Endothelial cell of umbilical vein (primary cell): ENCODE data around the gene VMP1. TPM values are rescaled to one million over a fixed set of nuclear protein-coding genes. Genes with fewer than 3 reads are reported as not detected.

ENCODE experiments used
- BruUV-seq: library from RNA; stranded (reverse); fragments of 400-500 nt; replicated peaks from 2 replicates; lab custom pipeline; 2021; lab: Mats Ljungman, UMichigan
- CTCF ChIA-PET: fragments of 300-600, 350-600 bp; sonication (Branson Sonifier 250); formaldehyde crosslinking; loops from one replicate; lab custom pipeline; 2021; ENCODE audit warnings: antibody characterized with exemption, inconsistent platforms; lab: Charles Lee
- POLR2A ChIA-PET: fragments of 300-600, 350-600 bp; sonication (Branson Sonifier 250); formaldehyde crosslinking; loops from one replicate; lab custom pipeline; 2021; ENCODE audit warnings: antibody characterized with exemption, inconsistent platforms; lab: Charles Lee
- DNase-seq: peaks from one replicate; pipeline ENCODE4 v3.0.0-alpha.2; 2011; ENCODE audit warnings: low read depth, low spot score
- FAIRE-seq: peaks from 2 replicates; lab custom pipeline; 2011; peaks lifted over from hg19 to GRCh38; lab: Jason Lieb, UNC
- H2AFZ ChIP-seq: 2 replicates; pipeline ENCODE4 v1.6.0; 2012; ENCODE audit warnings: low read depth, low read length, control low read depth, inconsistent platforms
- H3K27ac ChIP-seq: 2 replicates; pipeline ENCODE4 v1.5.1; 2011; ENCODE audit warnings: low read depth, mild to moderate bottlenecking, control low read depth, low read length, moderate library complexity; ENCODE audit not compliant: insufficient read depth
- H3K27me3 ChIP-seq, 2 experiments: 2 replicates each; pipeline versions ENCODE4 v1.6.0 to v1.6.1; 2011; ENCODE audit warnings: low read length in 2 of 2, mixed read lengths in 1 of 2; ENCODE audit not compliant: control insufficient read depth in 2 of 2, insufficient read depth in 2 of 2
- H3K36me3 ChIP-seq, 2 experiments: 2 replicates in 1 of 2; 3 replicates in 1 of 2; pipeline ENCODE4 v1.5.1; 2011; ENCODE audit warnings: low read length in 2 of 2, mild to moderate bottlenecking in 1 of 2, moderate library complexity in 1 of 2; ENCODE audit not compliant: control insufficient read depth in 2 of 2, insufficient read depth in 2 of 2; ENCODE audit errors: extremely low read depth in 1 of 2
- H3K4me1 ChIP-seq: 3 replicates; pipeline ENCODE4 v1.5.1; 2011; ENCODE audit warnings: mild to moderate bottlenecking, low read length; ENCODE audit not compliant: control insufficient read depth, insufficient read depth; ENCODE audit errors: extremely low read depth
- H3K4me2 ChIP-seq: 2 replicates; pipeline ENCODE4 v1.6.1; 2011; ENCODE audit warnings: low read length, control low read depth, mixed read lengths; ENCODE audit not compliant: insufficient read depth
- H3K4me3 ChIP-seq, 3 experiments: fragments of 200-600 bp in 1 of 3; sonication (generic), shearing (Covaris generic) in 1 of 3; replicated peaks in 1 of 3; 2 replicates each; pipeline ENCODE4 v1.5.1; 2011 to 2016; ENCODE audit warnings: control low read depth in 3 of 3, low read length in 3 of 3, mild to moderate bottlenecking in 2 of 3, inconsistent platforms in 1 of 3, low read depth in 1 of 3, moderate library complexity in 1 of 3; ENCODE audit not compliant: insufficient read depth in 1 of 3
- H3K79me2 ChIP-seq: 2 replicates; pipeline ENCODE4 v1.6.0; 2012; ENCODE audit warnings: low read length, inconsistent platforms; ENCODE audit not compliant: control insufficient read depth, insufficient read depth
- H3K9ac ChIP-seq: replicated peaks from 2 replicates; pipeline ENCODE3; 2011; ENCODE audit warnings: low read length, control low read depth; ENCODE audit not compliant: insufficient read depth; ENCODE audit errors: extremely low read depth
- H3K9me1 ChIP-seq: replicated peaks from 3 replicates; pipeline ENCODE4 v1.6.0; 2011; ENCODE audit warnings: mild to moderate bottlenecking, low read length; ENCODE audit not compliant: control insufficient read depth, insufficient read depth; ENCODE audit errors: extremely low read depth
- H3K9me3 ChIP-seq: replicated peaks from 2 replicates; pipeline ENCODE4 v1.5.1; 2012; ENCODE audit warnings: low read length, inconsistent platforms; ENCODE audit not compliant: control insufficient read depth, insufficient read depth
- H4K20me1 ChIP-seq: replicated peaks from 2 replicates; pipeline ENCODE3; 2011; ENCODE audit warnings: mild to moderate bottlenecking, low read length; ENCODE audit not compliant: control insufficient read depth, insufficient read depth; ENCODE audit errors: extremely low read depth
- EZH2 ChIP-seq: IDR thresholded peaks from 2 replicates; pipeline ENCODE4 v1.6.1; 2012; ENCODE audit warnings: borderline replicate concordance, low read depth, mild to moderate bottlenecking, moderate library complexity, low read length, inconsistent platforms; ENCODE audit not compliant: severe bottlenecking
- FOS ChIP-seq: IDR thresholded peaks from 2 replicates; pipeline ENCODE4 v1.6.1; 2011; ENCODE audit warnings: mild to moderate bottlenecking, low read length, moderate library complexity, borderline replicate concordance; ENCODE audit not compliant: insufficient read depth
- GATA2 ChIP-seq: IDR thresholded peaks from 2 replicates; pipeline ENCODE4 v1.7.0; 2011; ENCODE audit warnings: low read depth, mild to moderate bottlenecking, moderate library complexity, mixed read lengths, low read length; ENCODE audit not compliant: insufficient read length, insufficient read depth
- JUN ChIP-seq: IDR thresholded peaks from 2 replicates; pipeline ENCODE4 v1.6.1; 2011; ENCODE audit warnings: borderline replicate concordance, low read depth; ENCODE audit not compliant: insufficient read length, insufficient read depth
- MYC ChIP-seq: IDR thresholded peaks from one replicate; pipeline ENCODE4 v1.6.1; 2011; ENCODE audit warnings: mild to moderate bottlenecking, low read depth, low read length
- POLR2A ChIP-seq: IDR thresholded peaks from 2 replicates; pipeline ENCODE4 v1.6.1; 2012; ENCODE audit warnings: low read depth, mild to moderate bottlenecking, control low read depth, low read length
- POLR2AphosphoS5 ChIP-seq: IDR thresholded peaks from 2 replicates; pipeline ENCODE4 v1.6.1; 2012; ENCODE audit warnings: low read depth, mild to moderate bottlenecking, control low read depth, low read length, moderate library complexity; ENCODE audit not compliant: insufficient read depth
- dilution Hi-C: fragments of 300-500 bp; cut with MboI; formaldehyde crosslinking; loops from one replicate; pipeline ENCODE4 v1.15.0; 2019; ENCODE audit warnings: low sequenced_read_pairs; ENCODE audit not compliant: extremely low pct_ligation_motif_present
- intact Hi-C: fragments of 100-400 bp; cut with micrococcal nuclease; formaldehyde crosslinking; loops from one replicate; pipeline ENCODE4 v1.10.0; 2022
- polyA plus RNA-seq, 4 experiments: library from polyadenylated mRNA; depleted of rRNA in 3 of 4; stranded (reverse) in 3 of 4; unstranded in 1 of 4; fragments of >200 nt; gene quantifications; 2 replicates each; pipeline versions ENCODE4 v1.2.1 to v1.2.3, GENCODE V29; 2011 to 2012; ENCODE audit warnings: missing spikeins in 1 of 4
- total RNA-seq: library from RNA; stranded (reverse); gene quantifications from 2 replicates; pipeline ENCODE4 v1.2.3, GENCODE V29; 2021
- TF ChIP-seq, protein P1 (sequence below), 2 donors: IDR thresholded peaks; 1 replicate in 1 of 2; 2 replicates in 1 of 2; pipeline ENCODE4 v1.5.1; 2011; ENCODE audit warnings: low read length in 2 of 2, mild to moderate bottlenecking in 2 of 2, moderate library complexity in 2 of 2, control low read depth in 1 of 2, inconsistent platforms in 1 of 2, low read depth in 1 of 2; ENCODE audit not compliant: insufficient read depth in 1 of 2; ENCODE audit errors: extremely low read depth in 1 of 2
- TF ChIP-seq, protein P2 (sequence below): IDR thresholded peaks from 2 replicates; pipeline ENCODE4 v1.6.1; 2011; ENCODE audit not compliant: insufficient read depth, insufficient read length

The VMP1 gene
- total and polyA plus RNA-seq, 2 donors (not counting 3 experiments of a cell fraction or from before 2014, with no cell fraction given) = 138 to 270 TPM

DNA sequence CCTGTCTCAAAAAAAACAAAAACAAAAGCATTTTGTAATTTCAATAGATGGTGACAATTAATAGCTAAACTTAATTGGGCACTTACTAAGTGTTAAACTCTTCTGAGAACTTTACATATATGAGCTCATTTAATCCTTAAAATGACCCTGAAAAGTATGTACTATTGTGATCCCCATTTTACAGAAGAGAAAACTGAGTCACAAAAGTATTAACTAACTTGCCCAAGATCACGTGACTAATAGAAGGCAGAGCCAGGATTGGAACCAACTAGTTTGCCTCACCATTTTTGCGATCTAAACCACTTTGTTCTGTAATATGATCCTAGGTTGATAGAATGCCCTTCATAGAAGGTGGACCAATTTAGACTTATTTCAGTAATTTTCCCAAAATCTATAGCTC is 26.2 kb downstream of the VMP1 start:
- Histone ChIP-seq H4K20me1 (no peaks in the 10 kb centered on the region), H2AFZ (no peak overlapping the region), H3K9me3 (no peaks in the 10 kb centered on the region), H3K9ac (no peak overlapping the region), H3K4me3 (no peak overlapping the region), H3K79me2 (peaks cover 19% of the 10 kb centered on the region), H3K27ac (no peak overlapping the region), H3K4me1 (peaks cover 8% of the 10 kb centered on the region), H3K36me3 (no peaks in the 10 kb centered on the region), H3K9me1 (no peaks in the 10 kb centered on the region), H3K4me2 (no peak overlapping the region), H3K27me3 (no peaks in the 10 kb centered on the region)
- no TSS peak for BruUV-seq
- TF ChIP-seq, protein P1, sequence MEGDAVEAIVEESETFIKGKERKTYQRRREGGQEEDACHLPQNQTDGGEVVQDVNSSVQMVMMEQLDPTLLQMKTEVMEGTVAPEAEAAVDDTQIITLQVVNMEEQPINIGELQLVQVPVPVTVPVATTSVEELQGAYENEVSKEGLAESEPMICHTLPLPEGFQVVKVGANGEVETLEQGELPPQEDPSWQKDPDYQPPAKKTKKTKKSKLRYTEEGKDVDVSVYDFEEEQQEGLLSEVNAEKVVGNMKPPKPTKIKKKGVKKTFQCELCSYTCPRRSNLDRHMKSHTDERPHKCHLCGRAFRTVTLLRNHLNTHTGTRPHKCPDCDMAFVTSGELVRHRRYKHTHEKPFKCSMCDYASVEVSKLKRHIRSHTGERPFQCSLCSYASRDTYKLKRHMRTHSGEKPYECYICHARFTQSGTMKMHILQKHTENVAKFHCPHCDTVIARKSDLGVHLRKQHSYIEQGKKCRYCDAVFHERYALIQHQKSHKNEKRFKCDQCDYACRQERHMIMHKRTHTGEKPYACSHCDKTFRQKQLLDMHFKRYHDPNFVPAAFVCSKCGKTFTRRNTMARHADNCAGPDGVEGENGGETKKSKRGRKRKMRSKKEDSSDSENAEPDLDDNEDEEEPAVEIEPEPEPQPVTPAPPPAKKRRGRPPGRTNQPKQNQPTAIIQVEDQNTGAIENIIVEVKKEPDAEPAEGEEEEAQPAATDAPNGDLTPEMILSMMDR (IDR thresholded peaks at IDR 0.05; ENCODE audit: extremely low read depth in 1 of 2, insufficient read depth in 1 of 2, low read depth in 1 of 2, low read length in 2 of 2) = no peak
- TF ChIP-seq JUN = no peak
- TF ChIP-seq POLR2A = no peak
- TF ChIP-seq, protein P2, sequence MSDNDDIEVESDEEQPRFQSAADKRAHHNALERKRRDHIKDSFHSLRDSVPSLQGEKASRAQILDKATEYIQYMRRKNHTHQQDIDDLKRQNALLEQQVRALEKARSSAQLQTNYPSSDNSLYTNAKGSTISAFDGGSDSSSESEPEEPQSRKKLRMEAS = no peak
- TF ChIP-seq MYC = no peak
- no peak for TF ChIP-seq GATA2
- no peak for TF ChIP-seq FOS
- no peak for TF ChIP-seq POLR2AphosphoS5
- no peak for TF ChIP-seq EZH2
- ChIA-PET POLR2A (interaction anchor here (0.6 kb wide), 1 partner anchor 168 kb away, joined by 10 read pairs; no protein-coding TSS in a partner anchor), CTCF (interaction anchor here (0.7 to 3.0 kb wide), 3 partner anchors 12 to 181 kb away, joined by 3 to 12 read pairs (median 3); no protein-coding TSS in a partner anchor)
- dilution Hi-C loops (no loop called here), intact Hi-C loops (no loop called here)
- FAIRE-seq (no peak), DNase-seq (no peak)
